Stimulated activated naive CD4-positive, alpha-beta T cell (primary cell): ENCODE results near the gene CEP112.
"Not testable (repeated sequence)": the region's sequence is repeated elsewhere in the genome, so short reads cannot be mapped to it uniquely, and the experiment has no call there.

ENCODE experiments used
- DNase-seq, 6 experiments: peaks; one replicate each; lab custom pipeline; 2025; lab: John Stamatoyannopoulos, UW

CEP112 gene

DNA sequence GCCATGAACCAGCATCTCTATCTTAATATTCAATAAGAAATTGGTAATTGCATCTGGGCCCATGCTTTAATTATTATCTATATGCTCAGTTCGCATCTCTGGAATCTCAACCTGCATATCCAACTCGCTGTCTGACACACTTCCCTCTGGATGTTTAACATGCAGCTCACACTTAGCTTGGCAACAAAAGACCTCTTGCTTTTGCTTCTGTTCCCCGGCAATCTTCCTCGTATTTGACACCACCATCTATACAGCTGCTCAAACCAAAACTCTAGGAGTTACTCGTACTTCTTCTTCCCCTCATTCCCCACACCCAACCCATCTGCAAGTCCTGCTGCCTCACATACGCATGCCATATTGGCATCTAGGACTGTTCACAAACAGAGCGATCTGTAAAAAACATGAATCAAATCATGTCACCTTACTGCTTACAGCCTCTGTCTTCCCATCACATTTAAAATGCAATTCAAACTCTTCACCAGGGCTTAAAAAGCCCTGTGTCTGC is 300.6 kb downstream of the CEP112 start:
- no peak for DNase-seq

DNA sequence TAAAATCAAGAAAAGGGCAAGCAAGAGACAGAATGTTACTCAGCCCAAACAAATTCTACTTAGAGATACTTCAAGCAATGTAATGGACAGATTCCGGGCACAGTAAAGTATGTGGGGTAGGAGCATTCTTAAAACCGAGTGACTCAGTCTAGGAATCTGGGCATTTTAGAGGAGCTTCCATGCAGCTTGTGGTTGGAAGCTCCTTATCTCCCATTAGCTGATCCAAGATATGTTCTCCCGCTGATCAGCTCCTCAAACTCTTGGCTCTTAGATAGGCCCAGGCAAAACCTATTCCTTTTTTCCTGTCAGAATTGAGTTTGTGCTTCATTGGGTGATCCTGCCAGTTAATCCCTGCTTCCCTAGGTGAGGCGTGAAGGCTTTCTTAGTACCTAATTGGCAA is 303.3 kb downstream of the CEP112 start:
- no peak for DNase-seq

DNA sequence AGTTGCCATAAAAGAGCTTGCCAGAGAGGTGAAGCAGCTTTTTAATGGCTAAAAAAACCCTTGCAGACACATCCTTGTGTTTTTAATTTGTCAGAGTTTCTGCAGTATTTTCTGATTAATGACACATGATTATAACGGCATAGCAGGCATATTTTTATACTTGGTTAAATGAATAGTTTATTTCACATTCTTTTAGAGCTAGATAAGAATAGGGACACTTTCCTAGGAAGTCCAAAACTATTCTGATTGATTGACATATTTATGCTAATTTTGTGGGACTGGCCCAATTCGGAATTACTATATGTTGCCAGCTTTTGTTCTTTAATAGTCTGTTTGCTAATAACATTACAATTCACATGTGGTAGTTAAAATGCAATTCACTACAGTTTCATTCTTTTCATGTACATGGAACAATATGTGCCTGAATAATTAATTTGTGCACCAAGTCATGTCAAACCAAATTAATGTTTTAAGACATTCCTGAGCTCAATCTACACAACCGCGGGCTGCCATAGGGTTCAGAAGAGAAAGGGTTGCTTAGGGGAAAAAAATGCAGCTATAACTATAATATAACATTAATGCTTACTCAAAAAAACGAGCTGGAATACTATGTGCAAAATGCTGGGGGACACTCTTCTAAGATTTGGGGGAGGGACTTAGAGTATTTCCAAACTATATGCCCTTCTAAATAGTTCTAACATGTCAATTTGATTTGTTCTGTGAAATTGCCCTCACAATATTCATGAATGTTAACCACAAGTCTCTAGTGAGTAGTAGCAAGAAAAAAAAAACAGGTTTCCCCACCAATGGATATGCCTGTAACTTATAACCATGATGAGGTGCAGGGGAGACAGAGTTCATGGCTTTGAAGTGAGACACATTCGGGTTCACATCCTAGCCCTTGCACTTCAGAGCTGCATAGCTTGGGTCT is 305.4 kb downstream of the CEP112 start:
- DNase-seq, result no peak

DNA sequence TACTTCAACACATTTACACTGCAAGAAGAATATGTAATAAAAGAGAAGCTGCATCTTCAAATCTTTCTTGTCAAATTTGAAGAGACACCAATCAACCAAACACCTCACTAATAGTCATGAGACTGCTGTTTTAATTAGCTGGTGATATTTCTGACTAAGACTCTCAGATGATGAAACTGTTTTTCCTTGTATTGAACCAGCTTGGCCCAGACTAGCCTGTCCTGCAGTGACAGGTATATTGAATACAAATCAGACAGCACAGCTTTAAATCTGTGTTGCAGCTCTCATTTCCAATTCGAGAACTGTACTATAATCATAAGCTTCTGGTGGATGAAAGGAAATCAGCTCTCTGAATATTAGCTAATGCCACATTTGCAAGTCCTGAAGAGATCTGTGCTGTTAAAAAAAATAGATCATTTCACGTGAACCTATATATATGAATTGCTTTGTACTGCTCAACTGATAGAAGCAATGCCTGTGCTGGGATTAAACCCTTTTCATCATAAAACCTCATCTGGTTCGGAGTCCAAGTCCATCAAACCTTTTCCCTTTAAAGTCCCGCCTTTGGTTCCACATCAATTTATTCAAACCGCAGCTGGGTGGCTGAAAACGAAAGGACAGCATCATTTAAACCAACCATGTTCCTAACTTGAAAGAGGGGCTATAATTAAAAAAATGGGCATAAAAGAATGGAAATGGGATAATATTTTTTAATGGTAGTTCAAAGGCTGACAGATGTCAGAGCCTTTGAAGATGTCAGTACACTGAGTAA is 306.2 kb downstream of the CEP112 start:
- DNase-seq, result no peak

DNA sequence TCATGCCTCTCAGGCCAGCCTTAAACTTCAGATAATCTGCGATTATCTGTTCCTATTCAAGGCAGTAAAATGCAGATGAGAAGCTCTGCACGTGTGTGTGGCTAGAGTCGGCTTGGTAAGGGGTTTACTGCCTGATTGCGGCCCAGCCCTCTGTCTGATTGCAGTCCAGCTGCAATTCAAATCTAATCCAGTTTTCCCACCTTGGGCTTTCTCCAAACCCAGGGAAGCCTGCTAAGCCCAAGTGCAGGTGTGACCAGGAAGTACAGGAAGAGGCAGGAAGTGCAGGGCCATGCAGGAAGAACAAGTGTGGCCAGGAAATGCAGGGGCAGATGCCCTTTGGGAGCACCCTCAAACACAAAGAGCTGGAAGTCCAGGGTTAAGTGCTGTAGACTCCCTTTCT is 314.9 kb downstream of the CEP112 start:
- no peak for DNase-seq

DNA sequence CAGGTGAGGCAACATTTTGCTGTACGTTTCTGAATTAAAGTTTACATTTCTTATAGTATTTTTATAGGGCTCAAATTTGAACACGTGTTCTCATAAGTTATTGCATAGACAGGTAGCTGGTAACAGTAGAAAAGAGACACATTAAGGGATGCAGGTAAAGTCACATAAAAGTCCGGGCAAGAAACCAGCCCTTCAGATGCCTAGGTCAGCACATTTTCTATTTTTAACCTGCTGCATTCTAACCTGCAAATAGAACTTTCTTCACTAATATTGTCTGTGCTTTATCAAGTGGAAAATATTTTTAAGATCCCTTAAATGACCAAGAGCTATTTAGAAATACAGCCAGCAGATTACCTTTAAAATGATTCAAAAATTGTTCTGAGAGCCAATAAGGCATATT is 323.1 kb downstream of the CEP112 start:
- no peak for DNase-seq

DNA sequence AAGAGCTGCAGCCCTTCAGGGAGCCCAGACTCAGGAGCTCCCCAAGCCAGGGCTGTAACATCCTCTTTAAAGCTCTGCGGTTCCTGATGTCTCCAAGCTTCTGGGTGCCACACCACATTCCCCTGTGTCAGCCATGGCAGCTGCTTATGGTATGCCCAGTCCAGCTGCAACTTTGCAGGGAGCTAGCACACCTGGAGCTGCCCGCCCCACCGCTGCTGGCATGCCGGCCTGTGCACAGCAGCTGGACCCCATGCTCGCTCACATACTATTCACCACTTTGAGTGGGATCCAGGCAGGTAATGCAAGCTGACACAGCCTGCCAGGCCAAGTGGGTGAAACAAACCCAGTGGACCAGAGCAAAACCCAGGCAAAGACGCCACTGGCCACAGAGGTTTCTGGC is 324.9 kb downstream of the CEP112 start:
- DNase-seq, result no peak

DNA sequence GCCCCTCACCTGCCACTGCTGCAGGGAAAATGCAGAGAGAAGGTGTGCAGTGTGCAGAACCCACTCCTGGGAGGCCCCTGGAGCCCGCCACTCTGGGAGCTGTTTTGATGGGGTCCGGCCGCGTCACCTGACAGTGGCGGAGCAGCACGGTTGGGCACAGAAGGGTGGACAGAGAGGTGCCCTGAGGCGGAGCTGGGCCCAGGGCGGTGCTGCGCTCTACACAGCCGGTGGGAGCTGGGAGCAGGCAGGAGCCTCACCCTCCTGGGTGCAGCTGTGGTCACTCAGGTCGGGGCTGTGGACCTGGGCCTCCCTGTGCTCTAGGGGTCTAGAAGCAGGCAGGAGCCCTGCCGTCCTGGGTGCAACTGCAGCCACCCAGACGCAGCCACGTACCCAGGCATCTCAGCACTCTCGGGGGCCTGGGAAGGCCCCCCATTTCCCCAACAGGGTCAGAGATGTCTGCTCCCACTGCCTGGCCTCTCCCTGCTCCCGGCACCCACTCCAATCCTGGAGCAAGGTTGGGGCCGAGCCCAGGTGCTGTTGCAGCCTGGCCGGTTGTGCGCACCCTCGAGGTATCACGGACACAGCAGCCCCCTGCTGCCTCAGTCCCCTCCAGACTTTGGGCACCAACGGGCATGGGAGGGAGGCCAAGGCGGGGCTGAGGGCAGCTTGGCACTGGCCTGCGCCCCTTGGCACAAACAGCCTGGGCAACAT is 326.1 kb downstream of the CEP112 start:
- DNase-seq, result no peak

DNA sequence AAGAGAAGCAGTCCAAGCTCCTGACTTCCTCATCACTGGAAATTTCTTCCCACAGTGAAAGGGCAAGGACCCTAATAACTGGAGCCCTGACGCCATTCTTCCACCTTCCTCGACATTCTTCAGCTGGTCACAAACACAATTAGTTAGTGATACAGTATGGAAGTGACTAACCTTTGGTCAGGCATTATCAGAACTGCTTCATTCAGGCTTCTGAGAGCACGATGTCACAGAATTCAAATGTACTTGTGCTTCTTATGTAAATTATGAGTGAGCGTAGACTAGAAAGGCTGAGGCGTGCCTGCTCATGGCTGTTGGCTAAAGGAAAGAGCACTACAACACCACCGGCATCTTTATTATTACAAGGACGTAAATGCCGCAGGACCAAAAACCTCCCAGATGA is 327.5 kb downstream of the CEP112 start:
- DNase-seq, result no peak

DNA sequence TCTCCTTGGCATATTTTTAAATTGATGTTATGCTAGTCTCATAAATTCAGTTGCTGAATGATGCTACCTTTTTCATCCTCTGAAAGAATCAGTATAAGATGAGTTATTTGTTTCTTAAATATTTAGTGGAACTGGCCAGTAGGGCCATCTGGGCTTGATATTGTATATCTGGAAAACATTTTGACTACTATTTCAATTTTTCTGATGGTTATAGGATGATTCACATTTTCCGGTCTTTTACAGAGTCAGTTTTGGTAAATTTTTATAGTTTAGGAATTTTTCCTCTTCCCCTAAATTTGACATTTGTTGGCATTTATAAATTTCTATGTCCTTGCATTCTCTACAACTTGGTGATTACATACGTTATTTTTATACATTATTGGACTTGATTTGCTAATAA is 334.2 kb downstream of the CEP112 start:
- no peak for DNase-seq

DNA sequence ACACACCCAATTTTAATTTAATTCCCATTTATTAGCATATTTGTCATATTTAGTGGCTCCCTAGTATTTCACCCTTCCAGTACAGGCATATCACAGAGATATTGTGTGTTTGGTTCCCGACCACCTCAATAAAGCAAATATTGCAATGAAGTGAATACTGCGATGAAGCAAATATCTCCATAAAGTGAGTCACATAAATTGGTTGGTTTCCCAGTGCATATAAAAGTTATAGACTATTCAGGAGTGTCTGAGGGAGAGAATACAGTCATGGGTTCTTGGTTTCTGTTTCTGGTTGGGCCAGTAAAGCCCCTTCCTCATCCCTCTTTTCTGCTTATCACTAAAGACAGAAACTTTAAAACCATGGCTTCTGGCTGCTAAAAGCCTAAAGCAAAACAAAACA is 335.1 kb downstream of the CEP112 start:
- DNase-seq, result no peak

DNA sequence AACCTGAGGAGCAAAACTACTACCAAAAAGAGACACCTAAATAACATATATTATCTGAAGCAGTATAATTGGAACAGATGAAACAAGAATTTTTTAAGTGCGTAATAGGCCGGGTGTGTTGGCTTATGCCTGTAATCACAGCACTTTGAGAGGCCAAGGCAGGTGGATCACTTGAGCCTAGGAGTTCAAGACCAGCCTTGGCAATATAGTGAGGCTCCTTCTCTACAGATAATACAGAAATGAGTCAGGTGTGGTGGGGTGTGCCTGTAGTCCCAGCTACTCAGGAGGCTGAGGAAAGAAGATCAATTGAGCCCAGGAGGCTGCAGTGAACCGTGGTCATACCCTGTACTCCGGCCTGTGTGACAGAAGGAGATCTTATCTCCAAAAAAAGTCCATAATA is 336.3 kb downstream of the CEP112 start:
- DNase-seq, result no peak

DNA sequence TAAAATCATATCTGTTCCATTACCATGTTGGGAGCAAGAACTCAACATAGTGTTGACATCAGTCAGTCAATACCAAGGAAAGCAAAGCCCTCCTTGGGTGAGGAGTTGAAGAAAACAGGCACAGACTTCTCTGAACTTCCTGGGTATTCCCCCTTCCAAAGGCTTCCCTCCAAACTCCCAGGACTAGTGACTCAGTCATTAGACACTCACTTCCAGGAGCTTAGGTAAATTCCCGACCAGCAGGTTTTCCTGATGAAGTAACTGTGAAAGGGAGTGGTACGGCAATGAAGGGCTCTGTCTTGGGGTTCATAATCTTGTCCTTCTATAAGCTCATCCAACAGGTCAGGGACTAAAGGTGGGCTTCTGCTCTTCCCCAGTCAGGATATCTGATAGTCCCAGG is 336.7 kb downstream of the CEP112 start:
- DNase-seq, result no peak

DNA sequence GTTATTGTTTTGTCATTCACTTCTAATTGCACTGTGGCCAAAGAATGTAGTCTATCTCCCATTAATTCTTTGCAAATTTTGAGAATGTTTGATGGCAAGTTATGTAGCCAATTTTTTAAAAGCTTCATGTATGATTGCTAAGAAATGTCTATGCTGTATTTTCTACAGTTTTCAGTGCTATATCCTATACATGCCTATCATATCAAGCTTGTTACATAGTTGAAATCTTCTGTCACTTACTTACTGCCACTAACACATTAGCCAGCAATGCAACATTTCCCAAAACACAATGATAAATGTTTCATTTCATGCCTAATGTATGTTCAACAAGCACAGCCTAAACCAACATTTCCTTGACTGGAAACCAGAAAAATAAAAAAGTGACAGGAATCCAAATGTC is 338.1 kb downstream of the CEP112 start:
- no peak for DNase-seq

DNA sequence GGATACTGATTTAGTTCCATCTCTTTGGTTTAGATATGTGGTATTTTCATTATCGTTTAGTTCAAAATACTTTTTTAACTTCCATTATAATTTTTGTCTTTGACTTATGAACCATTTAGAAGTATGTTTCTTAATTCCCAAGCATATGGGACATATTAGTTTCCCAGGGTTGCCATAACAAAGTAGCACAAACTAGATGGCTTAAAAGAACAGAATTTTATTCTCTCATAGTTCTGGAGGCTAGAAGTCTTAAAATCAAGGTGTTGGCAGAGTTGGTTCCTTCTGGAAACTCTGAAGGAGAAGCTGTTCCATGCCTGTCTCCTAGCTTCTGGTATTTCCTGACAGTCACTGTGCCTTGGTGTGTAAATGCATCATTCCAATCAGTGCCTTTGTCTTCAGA is 339.0 kb downstream of the CEP112 start:
- DNase-seq, result no peak

DNA sequence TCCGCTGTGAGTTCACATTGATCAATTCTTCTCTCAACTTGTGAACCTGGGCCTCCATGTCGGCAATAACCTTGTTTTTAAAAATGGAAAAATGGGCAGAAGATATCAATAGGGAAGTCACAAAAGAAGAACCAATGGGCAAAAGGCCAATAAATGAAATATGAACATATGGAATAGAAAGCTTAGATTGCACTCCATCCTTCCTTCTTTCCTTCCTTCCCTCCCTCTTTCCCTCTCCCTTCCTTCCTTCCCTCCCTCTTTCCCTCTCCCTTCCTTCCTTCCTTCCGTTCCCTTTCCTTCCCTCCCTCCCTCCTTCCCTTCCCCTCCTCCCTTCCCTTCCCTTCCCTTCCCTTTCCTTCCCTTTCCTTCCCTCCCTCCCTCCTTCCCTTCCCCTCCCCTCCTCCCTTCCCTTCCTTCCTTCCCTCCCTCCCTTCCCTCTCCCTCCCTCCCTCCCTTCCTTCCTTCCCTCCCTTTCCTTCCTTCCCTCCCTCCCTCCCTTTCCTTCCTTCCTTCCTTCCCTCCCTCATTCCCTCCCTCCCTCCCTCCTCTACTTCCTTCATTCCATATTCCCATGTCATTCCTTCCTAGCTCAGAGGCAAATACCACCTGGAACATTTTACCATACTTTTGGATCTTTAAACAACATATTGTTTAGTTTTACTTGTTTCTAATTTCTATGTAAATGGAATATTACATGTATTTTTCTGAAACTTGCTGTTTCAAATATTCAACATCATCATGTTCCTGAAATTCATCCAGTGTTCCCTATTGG is 339.8 kb downstream of the CEP112 start:
- DNase-seq, result no peak

DNA sequence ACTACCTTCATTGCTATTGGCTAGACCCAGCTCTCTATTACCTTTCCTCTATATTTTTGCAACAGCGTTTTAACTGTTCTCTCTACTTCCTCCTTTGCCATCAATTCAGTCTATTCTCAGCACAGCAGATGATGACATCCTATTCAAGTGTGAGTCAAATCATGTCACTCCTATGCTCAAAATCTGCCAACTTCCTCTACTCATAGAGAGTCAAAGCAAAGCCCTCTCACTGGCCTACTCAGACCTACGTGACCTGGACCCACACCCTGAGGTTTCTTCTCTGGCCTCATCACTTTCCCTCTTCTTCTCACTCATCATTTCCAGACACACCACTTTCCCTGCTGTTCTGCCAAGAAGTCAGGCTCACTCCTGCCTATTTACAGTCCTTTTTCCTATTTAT is 341.4 kb downstream of the CEP112 start:
- no peak for DNase-seq

DNA sequence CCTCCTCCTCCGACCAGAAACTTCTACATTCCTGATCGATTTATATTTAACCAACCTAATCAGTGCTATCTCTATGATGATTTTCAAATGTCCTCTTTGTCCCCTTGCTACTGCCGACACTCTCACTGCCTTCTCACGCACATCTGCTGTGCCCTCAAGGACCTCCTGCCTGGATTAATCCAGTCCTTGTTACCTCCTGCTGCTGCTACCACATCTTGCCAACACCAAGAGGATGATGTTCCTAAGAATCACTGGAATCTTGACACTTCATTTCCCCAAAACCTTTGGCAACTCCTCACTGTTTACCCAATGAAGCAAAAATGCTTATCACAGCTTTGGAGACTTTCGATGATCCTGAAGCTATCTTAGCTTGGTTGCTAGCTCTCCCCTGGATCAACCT is 343.2 kb downstream of the CEP112 start:
- no peak for DNase-seq

DNA sequence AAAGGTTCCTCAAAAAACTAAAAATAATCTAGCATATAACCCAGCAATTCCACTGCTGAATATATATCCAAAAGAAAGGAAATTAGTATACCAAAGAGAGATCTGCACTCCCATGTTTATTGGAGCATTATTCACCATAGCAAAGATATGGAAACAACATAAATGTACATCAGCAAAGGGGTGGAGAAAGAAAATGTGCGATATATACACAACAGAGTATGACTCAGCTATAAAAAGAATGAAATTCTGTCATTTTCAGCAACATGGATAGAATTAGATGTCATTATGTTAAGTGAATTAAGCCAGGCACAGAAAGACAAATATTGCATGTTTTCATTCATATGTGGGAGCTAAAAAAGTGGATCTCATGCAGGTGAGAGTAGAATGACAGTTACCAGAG is 350.8 kb downstream of the CEP112 start:
- no peak for DNase-seq

DNA sequence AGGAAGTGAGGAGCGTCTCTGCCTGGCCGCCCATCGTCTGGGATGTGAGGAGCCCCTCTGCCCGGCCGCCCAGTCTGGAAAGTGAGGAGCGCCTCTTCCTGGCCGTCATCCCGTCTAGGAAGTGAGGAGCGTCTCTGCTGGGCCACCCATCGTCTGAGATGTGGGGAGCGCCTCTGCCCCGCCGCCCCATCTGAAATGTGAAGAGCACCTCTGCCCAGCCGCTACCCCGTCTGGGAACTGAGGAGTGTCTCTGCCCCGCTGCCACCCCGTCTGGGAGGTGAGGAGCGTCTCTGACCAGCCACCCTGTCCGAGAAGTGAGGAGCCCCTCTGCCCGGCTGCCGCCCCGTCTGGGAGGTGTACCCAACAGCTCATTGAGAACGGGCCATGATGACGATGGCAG is 354.7 kb downstream of the CEP112 start:
- DNase-seq, result not testable (repeated sequence)

DNA sequence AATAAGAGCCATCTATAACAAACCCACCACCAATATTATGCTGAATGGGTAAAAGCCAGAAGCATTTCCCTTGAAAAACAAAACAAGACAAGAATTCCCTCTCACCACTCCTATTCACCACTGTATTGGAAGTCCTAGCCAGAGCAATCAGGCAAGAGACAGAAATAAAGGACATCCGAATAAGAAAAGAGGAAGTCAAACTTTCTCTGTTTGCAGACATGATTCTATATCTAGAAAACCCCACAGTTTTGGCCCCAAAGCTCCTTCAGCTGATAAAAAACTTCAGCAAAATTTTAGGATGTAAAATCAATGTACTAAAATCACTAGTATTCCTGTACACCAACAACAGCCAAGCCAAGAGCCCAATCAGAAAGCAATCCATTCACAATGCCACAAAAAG is 358.7 kb downstream of the CEP112 start:
- DNase-seq, result no peak

DNA sequence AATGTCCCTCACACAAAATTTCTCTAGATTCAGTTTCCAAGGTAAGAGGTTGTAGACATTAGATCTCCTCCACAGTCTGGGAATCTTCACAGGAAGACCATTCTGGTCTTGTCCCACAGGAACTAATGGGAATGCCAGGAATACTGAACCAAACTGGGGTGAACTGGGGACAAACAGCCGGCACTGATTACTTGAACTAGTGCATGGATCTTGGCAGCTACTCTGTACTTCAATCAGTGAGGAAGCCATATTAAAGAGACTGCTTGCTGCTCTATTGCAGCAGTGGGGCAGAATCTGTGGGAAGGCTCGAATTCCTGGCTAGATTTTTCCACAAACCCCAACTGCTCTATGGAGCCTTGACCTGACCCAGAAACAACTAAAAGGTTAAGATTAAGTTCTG is 361.6 kb downstream of the CEP112 start:
- DNase-seq, result no peak
